HCT116 (cell line): Measurements from ENCODE around the gene TMED10.

Experiments used
- ATF3 ChIP-seq: IDR thresholded peaks from 2 replicates; pipeline ENCODE4 v1.6.1; 2012
- CTCF ChIP-seq, 3 experiments: fragments of 200-600 bp in 1 of 3; sonication (generic) in 1 of 3; IDR thresholded peaks in 2 of 3; conservative IDR thresholded peaks in 1 of 3; 2 replicates each; pipeline ENCODE4 v1.5.1; 2012 to 2017; ENCODE audit warnings: low read depth in 2 of 3, low read length in 2 of 3, antibody characterized with exemption in 1 of 3, borderline replicate concordance in 1 of 3, control low read depth in 1 of 3, mild to moderate bottlenecking in 1 of 3, mixed read lengths in 1 of 3, mixed run types in 1 of 3, moderate library complexity in 1 of 3; ENCODE audit not compliant: insufficient read depth in 1 of 3
- EZH2 ChIP-seq: fragments of 200-600 bp; sonication (generic); IDR thresholded peaks from 2 replicates; pipeline ENCODE4 v1.6.1; 2017; ENCODE audit warnings: antibody characterized with exemption, mixed run types
- FOSL1 ChIP-seq: IDR thresholded peaks from 2 replicates; pipeline ENCODE4 v1.6.1; 2012; ENCODE audit warnings: low read depth
- POLR2A ChIP-seq: IDR thresholded peaks from 2 replicates; pipeline ENCODE4 v1.7.0; 2011; ENCODE audit warnings: borderline replicate concordance; ENCODE audit not compliant: insufficient read depth, insufficient read length; ENCODE audit errors: extremely low read depth

- TF ChIP-seq ATF3 = no peak
- TF ChIP-seq CTCF (IDR thresholded peaks at IDR 0.05 in 2 of 3, conservative IDR thresholded peaks at IDR 0.05 in 1 of 3; ENCODE audit: borderline replicate concordance in 1 of 3, insufficient read depth in 1 of 3, low read depth in 2 of 3, low read length in 2 of 3) = no peak
- TF ChIP-seq POLR2A = no peak
- TF ChIP-seq EZH2 = no peak
- TF ChIP-seq FOSL1 = 0 out of 2 replicates have a peak, but pooled peaks have one; percentile 34
Observed at GRCh38 chr14:75123991-75124390, 52.4 kb downstream of the TMED10 start.
